Gastrocnemius medialis (tissue), 4 donors: ENCODE data around the gene OGFR.

Experiments
- POLR2A ChIP-seq, 2 donors: fragments of 450-650 bp; IDR thresholded peaks; one replicate each; pipeline ENCODE4 v1.6.1; 2017; ENCODE audit warnings: antibody characterized with exemption in 2 of 2, mild to moderate bottlenecking in 2 of 2, moderate library complexity in 2 of 2
- TF ChIP-seq, protein P1 (sequence below), 5 experiments: fragments of 450-650 bp in 3 of 5; fragments of 200-600 bp in 2 of 5; sonication (generic) in 2 of 5; IDR thresholded peaks in 4 of 5; conservative IDR thresholded peaks in 1 of 5; 1 replicate in 4 of 5; 2 replicates in 1 of 5; pipeline ENCODE4 v1.5.1; 2016 to 2019; ENCODE audit warnings: antibody characterized with exemption in 5 of 5, mild to moderate bottlenecking in 3 of 5, moderate library complexity in 3 of 5

DNA sequence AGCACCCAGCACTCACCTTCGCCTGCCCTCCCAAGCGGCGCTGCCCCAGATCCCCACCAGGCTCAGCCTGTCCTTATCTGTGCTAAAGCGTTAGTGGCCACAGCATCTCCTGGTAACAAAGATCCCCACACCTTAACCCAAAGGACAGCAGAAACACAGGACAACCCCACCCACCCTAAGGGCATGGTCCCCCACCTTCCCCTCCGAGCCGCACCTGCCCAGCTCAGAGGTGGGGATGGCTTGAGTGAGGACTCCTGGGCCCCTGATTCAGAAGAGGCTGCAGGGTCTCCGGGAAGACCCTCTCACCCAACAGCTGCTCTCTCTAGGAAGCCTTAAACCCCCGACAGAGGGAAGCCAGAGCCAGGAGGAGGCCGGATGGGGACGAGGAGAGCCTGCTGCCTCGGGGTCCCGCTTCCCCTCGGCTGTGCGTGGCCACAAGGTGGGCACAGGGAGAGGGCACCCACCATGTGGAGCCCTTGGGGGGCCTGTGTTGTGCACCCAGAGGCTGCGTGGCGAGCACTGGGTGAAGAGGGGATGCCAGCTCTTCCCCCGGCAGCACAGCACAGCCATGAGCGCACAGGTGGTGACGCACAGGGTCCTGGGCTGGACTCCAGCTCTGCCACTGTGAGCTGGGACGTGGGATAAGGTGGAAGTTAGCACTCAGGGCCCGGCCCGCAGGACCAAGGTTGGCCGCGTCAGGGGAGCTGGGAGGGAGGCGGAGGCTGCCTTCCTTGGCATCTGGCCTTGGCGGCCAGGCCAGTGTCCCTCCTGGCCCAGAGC lies 40.3 kb upstream of the OGFR start:
- TF ChIP-seq, protein P1, sequence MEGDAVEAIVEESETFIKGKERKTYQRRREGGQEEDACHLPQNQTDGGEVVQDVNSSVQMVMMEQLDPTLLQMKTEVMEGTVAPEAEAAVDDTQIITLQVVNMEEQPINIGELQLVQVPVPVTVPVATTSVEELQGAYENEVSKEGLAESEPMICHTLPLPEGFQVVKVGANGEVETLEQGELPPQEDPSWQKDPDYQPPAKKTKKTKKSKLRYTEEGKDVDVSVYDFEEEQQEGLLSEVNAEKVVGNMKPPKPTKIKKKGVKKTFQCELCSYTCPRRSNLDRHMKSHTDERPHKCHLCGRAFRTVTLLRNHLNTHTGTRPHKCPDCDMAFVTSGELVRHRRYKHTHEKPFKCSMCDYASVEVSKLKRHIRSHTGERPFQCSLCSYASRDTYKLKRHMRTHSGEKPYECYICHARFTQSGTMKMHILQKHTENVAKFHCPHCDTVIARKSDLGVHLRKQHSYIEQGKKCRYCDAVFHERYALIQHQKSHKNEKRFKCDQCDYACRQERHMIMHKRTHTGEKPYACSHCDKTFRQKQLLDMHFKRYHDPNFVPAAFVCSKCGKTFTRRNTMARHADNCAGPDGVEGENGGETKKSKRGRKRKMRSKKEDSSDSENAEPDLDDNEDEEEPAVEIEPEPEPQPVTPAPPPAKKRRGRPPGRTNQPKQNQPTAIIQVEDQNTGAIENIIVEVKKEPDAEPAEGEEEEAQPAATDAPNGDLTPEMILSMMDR (IDR thresholded peaks at IDR 0.05 in 4 of 5, conservative IDR thresholded peaks at IDR 0.05 in 1 of 5), result no peak
- no peak for TF ChIP-seq POLR2A (IDR thresholded peaks at IDR 0.05)
